ENCODE results near the gene LHPP.

LHPP gene

DNA sequence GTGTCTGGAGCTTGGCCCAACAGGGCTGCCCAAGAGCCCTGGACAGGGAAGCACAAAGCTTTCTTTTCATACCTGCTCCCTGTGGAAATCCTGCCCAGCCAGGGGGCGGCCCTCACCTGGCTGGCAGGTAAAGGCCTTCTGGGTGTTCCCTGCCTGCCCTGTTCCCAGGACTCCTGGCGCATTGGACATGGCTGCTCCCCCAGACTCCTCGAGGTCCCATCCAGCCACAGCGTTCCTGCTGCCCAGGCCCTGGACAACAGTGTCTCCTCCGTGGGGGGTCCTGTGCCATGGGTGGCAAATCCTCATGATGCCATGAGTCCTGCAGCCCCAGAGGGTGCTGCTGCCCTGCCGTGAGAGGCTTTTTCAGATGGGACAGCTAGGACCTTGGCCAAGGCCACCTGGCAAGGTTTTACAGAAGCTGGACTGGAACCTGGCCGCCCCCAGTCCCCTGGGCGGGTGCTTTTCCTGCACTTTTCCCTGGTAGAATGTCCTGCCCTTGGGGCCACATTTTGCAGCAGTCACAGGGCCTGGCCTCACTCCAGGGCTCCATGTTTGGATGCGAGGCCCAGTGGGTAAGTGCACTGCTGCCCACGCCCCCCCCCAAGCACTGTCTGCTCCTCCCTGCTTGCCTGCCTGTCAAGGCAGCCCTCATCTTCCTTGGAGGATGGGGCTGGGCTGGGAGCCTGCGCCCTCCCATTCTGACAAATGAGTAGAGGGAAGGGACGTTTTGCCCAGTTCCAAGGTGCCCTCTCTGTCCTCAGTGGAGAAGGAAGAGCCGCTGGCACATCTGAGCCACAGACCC is 60.7 kb downstream of the LHPP start:
- DNase-seq (ENCODE audit: low read depth): no peak

GRCh38 chr10:124522933-124523871 is 61.6 kb downstream of the LHPP start:
- TF ChIP-seq, protein P1, sequence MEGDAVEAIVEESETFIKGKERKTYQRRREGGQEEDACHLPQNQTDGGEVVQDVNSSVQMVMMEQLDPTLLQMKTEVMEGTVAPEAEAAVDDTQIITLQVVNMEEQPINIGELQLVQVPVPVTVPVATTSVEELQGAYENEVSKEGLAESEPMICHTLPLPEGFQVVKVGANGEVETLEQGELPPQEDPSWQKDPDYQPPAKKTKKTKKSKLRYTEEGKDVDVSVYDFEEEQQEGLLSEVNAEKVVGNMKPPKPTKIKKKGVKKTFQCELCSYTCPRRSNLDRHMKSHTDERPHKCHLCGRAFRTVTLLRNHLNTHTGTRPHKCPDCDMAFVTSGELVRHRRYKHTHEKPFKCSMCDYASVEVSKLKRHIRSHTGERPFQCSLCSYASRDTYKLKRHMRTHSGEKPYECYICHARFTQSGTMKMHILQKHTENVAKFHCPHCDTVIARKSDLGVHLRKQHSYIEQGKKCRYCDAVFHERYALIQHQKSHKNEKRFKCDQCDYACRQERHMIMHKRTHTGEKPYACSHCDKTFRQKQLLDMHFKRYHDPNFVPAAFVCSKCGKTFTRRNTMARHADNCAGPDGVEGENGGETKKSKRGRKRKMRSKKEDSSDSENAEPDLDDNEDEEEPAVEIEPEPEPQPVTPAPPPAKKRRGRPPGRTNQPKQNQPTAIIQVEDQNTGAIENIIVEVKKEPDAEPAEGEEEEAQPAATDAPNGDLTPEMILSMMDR (conservative IDR thresholded peaks at IDR 0.05; ENCODE audit: low read length): no peak
- DNase-seq (ENCODE audit: low read depth): peak; percentile 13
- H3K4me3 ChIP-seq (ENCODE audit: low read length): no peak overlapping the region

More for the DNA sequence above, 60.7 kb downstream of the LHPP start:
- TF ChIP-seq, protein P1 (conservative IDR thresholded peaks at IDR 0.05; ENCODE audit: low read length): no peak
- H3K4me3 ChIP-seq (ENCODE audit: low read length): no peak overlapping the region

DNA sequence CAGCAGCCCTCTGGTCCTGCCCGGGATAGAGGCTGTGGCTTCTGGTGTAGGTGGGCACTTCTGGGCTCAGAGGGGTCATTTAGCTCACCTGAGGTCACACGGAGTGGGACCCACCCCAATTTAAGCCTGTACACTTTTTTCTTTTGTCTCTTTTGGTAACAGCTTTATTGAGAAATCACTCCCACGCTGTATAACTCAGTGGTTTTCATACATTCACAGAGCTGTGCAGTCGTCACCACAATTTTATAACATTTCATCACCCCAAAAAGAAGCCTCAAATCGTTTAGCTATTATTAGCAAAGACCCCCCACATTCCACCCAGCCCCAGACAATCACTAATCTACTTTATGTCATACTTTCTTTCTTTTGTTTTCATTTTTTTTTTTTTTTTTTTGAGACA is 62.3 kb downstream of the LHPP start:
- no peak overlapping the region for H3K4me3 ChIP-seq (ENCODE audit: low read length)
- TF ChIP-seq, protein P1 (conservative IDR thresholded peaks at IDR 0.05; ENCODE audit: low read length): no peak
- DNase-seq (ENCODE audit: low read depth): peak; percentile 4

- DNase-seq (ENCODE audit: low read depth): peak; percentile 16
- H3K4me3 ChIP-seq (ENCODE audit: low read length): no peak overlapping the region
- TF ChIP-seq, protein P1 (conservative IDR thresholded peaks at IDR 0.05; ENCODE audit: low read length): no peak; the same call in 1 of the 2 replicates
These were observed 63.5 kb downstream of the LHPP start for GRCh38 chr10:124524991-124525653.

- H3K4me3 ChIP-seq (ENCODE audit: low read length): no peak overlapping the region
- DNase-seq (ENCODE audit: low read depth): no peak
- TF ChIP-seq, protein P1 (conservative IDR thresholded peaks at IDR 0.05; ENCODE audit: low read length): no peak
These were observed 64.4 kb downstream of the LHPP start for GRCh38 chr10:124525751-124526600.

GRCh38 chr10:124526621-124527267 is 65.1 kb downstream of the LHPP start:
- TF ChIP-seq, protein P1 (conservative IDR thresholded peaks at IDR 0.05; ENCODE audit: low read length): no peak
- H3K4me3 ChIP-seq (ENCODE audit: low read length): no peak overlapping the region
- DNase-seq (ENCODE audit: low read depth): no peak

Measured in AG10803 (cell line).